Keratinocyte (primary cell): ENCODE data around the gene CHST15. TPM values are rescaled to one million over a fixed set of nuclear protein-coding genes. Genes with fewer than 3 reads are reported as not detected.

ENCODE experiments used
- DNase-seq: peaks from one replicate; pipeline ENCODE4 v3.0.0-alpha.2; 2011; ENCODE audit warnings: low read depth, missing footprints, low spot score
- FAIRE-seq: peaks from 2 replicates; lab custom pipeline; 2011; peaks lifted over from hg19 to GRCh38; lab: Jason Lieb, UNC
- H2AFZ ChIP-seq: 2 replicates; pipeline ENCODE4 v1.6.0; 2012; ENCODE audit warnings: low read length, control low read depth, inconsistent platforms; ENCODE audit not compliant: control insufficient read depth
- H3K27ac ChIP-seq: 2 replicates; pipeline ENCODE4 v1.5.1; 2011; ENCODE audit warnings: low read length; ENCODE audit not compliant: control insufficient read depth, insufficient read depth
- H3K27me3 ChIP-seq: 3 replicates; pipeline ENCODE4 v1.6.0; 2011; ENCODE audit warnings: low read length; ENCODE audit not compliant: control insufficient read depth, insufficient read depth; ENCODE audit errors: extremely low read depth
- H3K36me3 ChIP-seq, 2 experiments: 2 replicates in 1 of 2; 3 replicates in 1 of 2; pipeline ENCODE4 v1.5.1; 2011; ENCODE audit warnings: low read length in 2 of 2, mild to moderate bottlenecking in 1 of 2; ENCODE audit not compliant: control insufficient read depth in 2 of 2, insufficient read depth in 2 of 2; ENCODE audit errors: extremely low read depth in 1 of 2
- H3K4me1 ChIP-seq: 3 replicates; pipeline ENCODE4 v1.5.1; 2011; ENCODE audit warnings: low read length; ENCODE audit not compliant: control insufficient read depth, insufficient read depth; ENCODE audit errors: extremely low read depth
- H3K4me2 ChIP-seq: 3 replicates; pipeline ENCODE4 v1.6.0; 2011; ENCODE audit warnings: low read depth, low read length; ENCODE audit not compliant: control insufficient read depth, insufficient read depth; ENCODE audit errors: extremely low read depth
- H3K4me3 ChIP-seq, 3 experiments: fragments of 200-600 bp in 1 of 3; sonication (generic) in 1 of 3; 2 replicates in 2 of 3; 3 replicates in 1 of 3; pipeline ENCODE4 v1.5.1; 2011 to 2016; ENCODE audit warnings: low read length in 3 of 3, mild to moderate bottlenecking in 3 of 3, control low read depth in 2 of 3, inconsistent platforms in 1 of 3, low read depth in 1 of 3, mixed read lengths in 1 of 3, mixed run types in 1 of 3, moderate library complexity in 1 of 3; ENCODE audit not compliant: control insufficient read depth in 2 of 3, insufficient read depth in 2 of 3; ENCODE audit errors: extremely low read depth in 1 of 3
- H3K79me2 ChIP-seq: 2 replicates; pipeline ENCODE4 v1.6.0; 2012; ENCODE audit warnings: low read length; ENCODE audit not compliant: control insufficient read depth, insufficient read depth
- H3K9ac ChIP-seq: 3 replicates; pipeline ENCODE4 v1.6.0; 2011; ENCODE audit warnings: low read length; ENCODE audit not compliant: control insufficient read depth, insufficient read depth; ENCODE audit errors: extremely low read depth
- H3K9me1 ChIP-seq: 3 replicates; pipeline ENCODE4 v1.6.0; 2011; ENCODE audit warnings: low read length; ENCODE audit not compliant: control insufficient read depth, insufficient read depth; ENCODE audit errors: extremely low read depth
- H3K9me3 ChIP-seq: 2 replicates; pipeline ENCODE4 v1.5.1; 2012; ENCODE audit warnings: low read depth, low read length; ENCODE audit not compliant: control insufficient read depth
- H4K20me1 ChIP-seq: 3 replicates; pipeline ENCODE4 v1.6.0; 2011; ENCODE audit warnings: low read length; ENCODE audit not compliant: control insufficient read depth, insufficient read depth; ENCODE audit errors: extremely low read depth
- EZH2 ChIP-seq: IDR thresholded peaks from one replicate; pipeline ENCODE4 v1.6.1; 2012; ENCODE audit warnings: inconsistent platforms, mild to moderate bottlenecking, low read length, moderate library complexity
- dilution Hi-C: fragments of 300-500 bp; cut with MboI; formaldehyde crosslinking; loops from one replicate; pipeline ENCODE4 v1.7.0; 2020; ENCODE audit warnings: low sequenced_read_pairs; ENCODE audit not compliant: extremely low pct_ligation_motif_present
- polyA plus RNA-seq, 5 experiments: library from polyadenylated mRNA; depleted of rRNA in 3 of 5; stranded (reverse) in 3 of 5; stranded (forward) in 1 of 5; unstranded in 1 of 5; fragments of >200 nt; gene quantifications; 1 replicate in 1 of 5; 2 replicates in 3 of 5; 3 replicates in 1 of 5; pipeline versions ENCODE4 v1.2.1 to v1.2.3, GENCODE V29; 2011 to 2012; ENCODE audit warnings: missing spikeins in 2 of 5, low read depth in 1 of 5, low replicate concordance in 1 of 5
- TF ChIP-seq, protein P1 (sequence below), 3 experiments: IDR thresholded peaks in 1 of 3; conservative IDR thresholded peaks in 1 of 3; optimal IDR thresholded peaks in 1 of 3; 2 replicates in 2 of 3; 3 replicates in 1 of 3; pipeline versions ENCODE3 to v1.5.1; 2011; ENCODE audit warnings: low read length in 3 of 3, mild to moderate bottlenecking in 3 of 3, moderate library complexity in 2 of 3, control low read depth in 1 of 3, inconsistent platforms in 1 of 3; ENCODE audit not compliant: insufficient read depth in 2 of 3; ENCODE audit errors: extremely low read depth in 1 of 3

The CHST15 gene
- polyA plus RNA-seq, 1 donor (not counting 4 experiments of a cell fraction or from before 2014, with no cell fraction given): 24.5 TPM

DNA sequence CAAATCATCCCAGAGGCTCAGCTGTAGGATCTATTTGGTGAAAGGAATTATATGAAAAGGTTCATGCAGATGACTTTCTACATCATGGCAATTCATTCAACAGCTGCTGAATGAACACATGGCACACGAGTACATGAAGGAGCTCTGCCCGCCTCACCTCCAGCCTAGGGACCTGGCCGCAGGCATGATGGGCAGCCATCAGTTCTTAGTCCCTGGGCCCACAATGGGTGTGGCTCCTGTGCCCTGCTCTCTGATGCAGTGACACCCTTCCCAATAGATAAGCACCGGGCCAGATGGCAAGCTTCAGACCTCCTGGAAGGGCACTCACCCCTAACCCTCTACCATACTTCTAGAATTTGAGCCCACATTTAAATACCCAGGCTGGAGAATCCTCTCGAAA lies 3.5 kb downstream of the CHST15 start:
- Histone ChIP-seq H3K4me3 (no peak overlapping the region), H3K9me1 (peaks cover 14% of the 10 kb centered on the region), H3K4me1 (peaks cover 46% of the 10 kb centered on the region), H2AFZ (no peak overlapping the region), H3K79me2 (peaks cover 60% of the 10 kb centered on the region), H3K36me3 (peaks cover 0 to 3% of the 10 kb centered on the region in 2 experiments), H3K27me3 (no peaks in the 10 kb centered on the region), H3K9ac (no peak overlapping the region), H3K27ac (no peak overlapping the region), H4K20me1 (peaks cover 29% of the 10 kb centered on the region), H3K4me2 (no peak overlapping the region), H3K9me3 (no peaks in the 10 kb centered on the region)
- dilution Hi-C loops: no loop called here
- TF ChIP-seq, protein P1, sequence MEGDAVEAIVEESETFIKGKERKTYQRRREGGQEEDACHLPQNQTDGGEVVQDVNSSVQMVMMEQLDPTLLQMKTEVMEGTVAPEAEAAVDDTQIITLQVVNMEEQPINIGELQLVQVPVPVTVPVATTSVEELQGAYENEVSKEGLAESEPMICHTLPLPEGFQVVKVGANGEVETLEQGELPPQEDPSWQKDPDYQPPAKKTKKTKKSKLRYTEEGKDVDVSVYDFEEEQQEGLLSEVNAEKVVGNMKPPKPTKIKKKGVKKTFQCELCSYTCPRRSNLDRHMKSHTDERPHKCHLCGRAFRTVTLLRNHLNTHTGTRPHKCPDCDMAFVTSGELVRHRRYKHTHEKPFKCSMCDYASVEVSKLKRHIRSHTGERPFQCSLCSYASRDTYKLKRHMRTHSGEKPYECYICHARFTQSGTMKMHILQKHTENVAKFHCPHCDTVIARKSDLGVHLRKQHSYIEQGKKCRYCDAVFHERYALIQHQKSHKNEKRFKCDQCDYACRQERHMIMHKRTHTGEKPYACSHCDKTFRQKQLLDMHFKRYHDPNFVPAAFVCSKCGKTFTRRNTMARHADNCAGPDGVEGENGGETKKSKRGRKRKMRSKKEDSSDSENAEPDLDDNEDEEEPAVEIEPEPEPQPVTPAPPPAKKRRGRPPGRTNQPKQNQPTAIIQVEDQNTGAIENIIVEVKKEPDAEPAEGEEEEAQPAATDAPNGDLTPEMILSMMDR (optimal IDR thresholded peaks at IDR 0.05 in 1 of 3, IDR thresholded peaks at IDR 0.05 in 1 of 3, conservative IDR thresholded peaks at IDR 0.05 in 1 of 3; ENCODE audit: extremely low read depth in 1 of 3, insufficient read depth in 2 of 3, low read length in 3 of 3): no peak
- no peak for TF ChIP-seq EZH2
- DNase-seq (no peak), FAIRE-seq (no peak)

DNA sequence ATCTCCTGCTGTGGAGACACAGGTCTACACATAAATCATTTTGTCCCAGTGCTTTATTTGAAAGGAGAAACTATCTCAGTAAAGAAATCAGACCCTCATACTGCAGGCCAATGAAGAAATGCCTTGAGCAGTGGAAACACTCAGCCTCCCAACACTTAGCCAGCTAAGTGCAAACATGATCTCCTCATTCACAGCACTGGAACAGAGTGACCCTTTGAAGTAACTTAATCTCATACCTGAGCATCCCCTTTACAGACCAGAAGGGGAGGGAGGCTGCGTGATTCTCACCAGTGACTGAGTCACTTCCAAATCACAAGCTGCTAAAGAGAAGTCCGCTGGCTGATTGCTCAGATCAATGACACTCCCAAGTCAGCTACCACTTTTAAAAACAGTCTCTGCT lies 4.5 kb downstream of the CHST15 start:
- Histone ChIP-seq H3K4me3 (peak overlapping the region in 2 of 3 experiments; percentile 7 to 13), H3K36me3 (peaks cover 0 to 6% of the 10 kb centered on the region in 2 experiments), H3K27ac (peak overlapping the region; percentile 33), H3K4me1 (peaks cover 42% of the 10 kb centered on the region), H2AFZ (no peak overlapping the region), H3K9ac (no peak overlapping the region), H3K4me2 (peak overlapping the region; percentile 66), H3K9me1 (peaks cover 14% of the 10 kb centered on the region), H3K9me3 (no peaks in the 10 kb centered on the region), H3K79me2 (peaks cover 70% of the 10 kb centered on the region), H4K20me1 (peaks cover 29% of the 10 kb centered on the region), H3K27me3 (no peaks in the 10 kb centered on the region)
- DNase-seq (no peak), FAIRE-seq (peak; percentile 69)
- dilution Hi-C loops: no loop called here
- TF ChIP-seq EZH2: no peak
- TF ChIP-seq, protein P1 (optimal IDR thresholded peaks at IDR 0.05 in 1 of 3, IDR thresholded peaks at IDR 0.05 in 1 of 3, conservative IDR thresholded peaks at IDR 0.05 in 1 of 3; ENCODE audit: extremely low read depth in 1 of 3, insufficient read depth in 2 of 3, low read length in 3 of 3): no peak
